WI38 (cell line): ENCODE measurements around the gene INTS14.
"Not testable (repeated sequence)": the region's sequence is repeated elsewhere in the genome, so short reads cannot be mapped to it uniquely, and the experiment has no call there.

Experiments
- H3K4me3 ChIP-seq: 2 replicates; pipeline ENCODE4 v1.5.1; 2011; ENCODE audit warnings: low read depth, mild to moderate bottlenecking, control low read depth, low read length
- CTCF ChIP-seq: IDR thresholded peaks from 2 replicates; pipeline ENCODE4 v1.5.1; 2012; ENCODE audit warnings: low read depth, mild to moderate bottlenecking, control low read depth, low read length

Gene INTS14

GRCh38 chr15:65561934-65562333 lies 49.0 kb downstream of the INTS14 start:
- TF ChIP-seq CTCF = no peak
- H3K4me3 ChIP-seq = no peak overlapping the region

GRCh38 chr15:65559941-65560340 lies 51.0 kb downstream of the INTS14 start:
- no peak for TF ChIP-seq CTCF
- H3K4me3 ChIP-seq = no peak overlapping the region

DNA sequence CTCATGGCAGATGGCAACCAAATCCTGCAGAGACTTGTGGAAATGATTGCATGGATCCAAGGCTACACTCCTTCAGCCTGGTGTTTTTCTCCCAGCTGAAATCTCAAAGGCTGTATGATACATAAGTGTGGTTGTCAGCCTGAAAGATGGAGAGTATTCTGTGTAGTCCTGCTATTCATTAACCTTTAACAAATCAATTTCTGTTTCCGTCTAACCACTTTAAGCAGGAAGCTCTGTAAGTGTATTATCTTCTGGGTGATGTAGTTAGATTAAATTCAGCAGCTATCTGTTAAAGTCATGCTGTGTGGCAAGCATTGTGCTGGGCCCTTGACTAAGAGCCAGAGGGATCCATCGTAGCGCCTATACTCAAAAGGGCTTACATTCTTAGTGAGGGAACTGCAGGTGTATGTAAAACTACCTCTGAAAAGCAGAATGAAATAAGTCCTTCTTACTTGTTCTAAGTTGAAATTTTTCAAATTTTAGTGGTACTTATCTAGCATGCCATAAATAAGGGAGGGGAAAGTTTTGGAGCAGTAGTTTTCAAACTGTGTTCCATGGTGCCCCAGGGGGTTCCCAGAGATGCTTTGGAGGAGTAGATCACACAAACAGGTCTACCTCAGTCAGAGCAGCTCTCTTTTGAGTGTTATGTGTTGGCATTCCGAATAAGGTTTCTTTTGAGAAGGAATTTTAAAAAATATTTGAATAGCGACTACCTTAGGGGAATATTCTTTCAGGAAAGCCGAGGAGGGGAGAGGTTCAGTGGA lies 51.8 kb downstream of the INTS14 start:
- no peak for TF ChIP-seq CTCF
- no peak overlapping the region for H3K4me3 ChIP-seq

GRCh38 chr15:65558336-65558735 lies 52.6 kb downstream of the INTS14 start:
- no peak for TF ChIP-seq CTCF
- no peak overlapping the region for H3K4me3 ChIP-seq

DNA sequence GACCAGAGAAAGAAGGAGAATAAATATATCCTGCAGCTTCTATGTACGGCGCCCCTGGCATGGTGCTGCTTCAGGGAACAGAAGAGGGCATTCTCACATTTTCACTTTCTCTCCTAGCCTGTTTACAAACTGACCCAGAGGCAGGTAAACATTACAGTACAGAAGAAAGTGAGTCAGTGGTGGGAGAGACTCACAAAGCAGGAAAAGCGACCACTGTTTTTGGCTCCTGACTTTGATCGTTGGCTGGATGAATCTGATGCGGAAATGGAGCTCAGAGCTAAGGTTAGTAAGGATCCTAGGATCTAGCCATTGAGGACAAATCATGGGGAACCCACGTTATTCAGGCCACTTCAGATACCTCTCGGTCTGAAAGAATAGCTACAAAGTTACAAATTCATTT lies 54.3 kb downstream of the INTS14 start:
- H3K4me3 ChIP-seq = no peak overlapping the region
- TF ChIP-seq CTCF = no peak

DNA sequence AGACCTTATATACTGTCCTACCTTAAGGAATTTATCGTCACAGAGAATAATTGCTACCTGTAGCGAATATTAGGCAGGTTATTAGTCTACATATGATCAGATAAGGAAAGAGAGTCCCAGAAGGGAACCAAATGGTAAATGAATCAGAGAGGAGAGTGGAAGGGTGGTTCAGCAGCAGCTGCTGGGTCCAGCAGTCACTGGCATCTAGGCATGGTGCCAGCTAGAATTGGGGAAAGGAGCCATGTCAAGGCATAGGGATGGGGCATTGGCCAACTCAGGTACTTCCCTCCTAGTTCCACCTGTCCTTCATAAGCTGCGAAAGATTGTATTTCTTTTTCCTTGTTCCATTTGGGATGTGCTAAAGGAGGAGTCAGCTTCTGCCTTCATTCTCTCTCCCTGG lies 57.2 kb downstream of the INTS14 start:
- H3K4me3 ChIP-seq = no peak overlapping the region
- TF ChIP-seq CTCF = no peak

DNA sequence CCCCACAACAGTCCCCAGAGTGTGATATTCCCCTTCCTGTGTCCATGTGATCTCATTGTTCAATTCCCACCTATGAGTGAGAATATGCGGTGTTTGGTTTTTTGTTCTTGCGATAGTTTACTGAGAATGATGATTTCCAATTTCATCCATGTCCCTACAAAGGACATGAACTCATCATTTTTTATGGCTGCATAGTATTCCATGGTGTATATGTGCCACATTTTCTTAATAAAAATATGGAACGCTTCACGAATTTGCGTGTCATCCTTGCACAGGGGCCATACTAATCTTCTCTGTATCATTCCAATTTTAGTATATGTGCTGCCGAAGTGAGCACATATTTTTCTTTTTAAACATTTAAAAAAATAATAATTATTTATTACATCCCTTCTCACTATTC lies 58.1 kb downstream of the INTS14 start:
- H3K4me3 ChIP-seq = not testable (repeated sequence)

DNA sequence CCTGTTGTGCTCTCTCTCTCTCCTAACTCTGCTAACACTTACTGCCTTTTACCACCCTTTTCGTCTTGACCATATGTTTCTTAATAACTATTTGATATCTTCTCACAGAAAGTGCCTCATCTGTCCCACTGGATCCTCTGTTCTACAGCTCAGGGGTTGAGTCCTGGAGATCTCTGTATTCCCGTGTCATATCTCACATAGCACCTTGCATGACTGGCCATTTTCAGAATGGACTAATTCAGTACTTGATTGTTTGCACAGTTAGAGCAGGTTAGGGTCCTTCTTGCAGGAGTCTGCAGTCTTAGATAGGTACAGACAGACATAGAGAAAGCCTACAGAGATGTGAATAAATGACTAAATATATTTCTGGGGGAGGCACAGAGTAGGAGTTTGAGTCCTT lies 59.7 kb downstream of the INTS14 start:
- H3K4me3 ChIP-seq = no peak overlapping the region
- TF ChIP-seq CTCF = no peak
